Measurements from ENCODE around the gene XPO5.

DNA sequence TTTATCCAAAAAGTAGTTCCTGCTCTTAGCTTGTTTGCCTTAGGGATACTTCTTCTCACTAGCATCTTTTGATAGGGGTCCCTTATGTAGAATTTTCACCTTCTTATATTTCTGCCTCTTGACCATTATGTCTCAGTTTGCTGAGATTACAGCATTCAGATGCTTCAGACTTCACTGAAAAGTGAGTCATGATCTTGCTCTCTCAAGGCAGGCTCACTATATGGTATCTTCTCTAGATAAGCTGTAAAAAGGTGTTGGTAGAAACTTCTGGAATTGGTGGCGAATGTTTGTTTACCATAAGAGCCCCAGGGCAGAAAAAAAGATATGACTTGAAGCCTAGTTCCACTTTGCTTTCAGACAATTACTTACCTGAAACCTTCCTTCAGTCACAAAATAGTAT is 33.6 kb upstream of the XPO5 start:
- TF ChIP-seq, protein P1, sequence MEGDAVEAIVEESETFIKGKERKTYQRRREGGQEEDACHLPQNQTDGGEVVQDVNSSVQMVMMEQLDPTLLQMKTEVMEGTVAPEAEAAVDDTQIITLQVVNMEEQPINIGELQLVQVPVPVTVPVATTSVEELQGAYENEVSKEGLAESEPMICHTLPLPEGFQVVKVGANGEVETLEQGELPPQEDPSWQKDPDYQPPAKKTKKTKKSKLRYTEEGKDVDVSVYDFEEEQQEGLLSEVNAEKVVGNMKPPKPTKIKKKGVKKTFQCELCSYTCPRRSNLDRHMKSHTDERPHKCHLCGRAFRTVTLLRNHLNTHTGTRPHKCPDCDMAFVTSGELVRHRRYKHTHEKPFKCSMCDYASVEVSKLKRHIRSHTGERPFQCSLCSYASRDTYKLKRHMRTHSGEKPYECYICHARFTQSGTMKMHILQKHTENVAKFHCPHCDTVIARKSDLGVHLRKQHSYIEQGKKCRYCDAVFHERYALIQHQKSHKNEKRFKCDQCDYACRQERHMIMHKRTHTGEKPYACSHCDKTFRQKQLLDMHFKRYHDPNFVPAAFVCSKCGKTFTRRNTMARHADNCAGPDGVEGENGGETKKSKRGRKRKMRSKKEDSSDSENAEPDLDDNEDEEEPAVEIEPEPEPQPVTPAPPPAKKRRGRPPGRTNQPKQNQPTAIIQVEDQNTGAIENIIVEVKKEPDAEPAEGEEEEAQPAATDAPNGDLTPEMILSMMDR (IDR thresholded peaks at IDR 0.05), result no peak
- TF ChIP-seq, protein P2, sequence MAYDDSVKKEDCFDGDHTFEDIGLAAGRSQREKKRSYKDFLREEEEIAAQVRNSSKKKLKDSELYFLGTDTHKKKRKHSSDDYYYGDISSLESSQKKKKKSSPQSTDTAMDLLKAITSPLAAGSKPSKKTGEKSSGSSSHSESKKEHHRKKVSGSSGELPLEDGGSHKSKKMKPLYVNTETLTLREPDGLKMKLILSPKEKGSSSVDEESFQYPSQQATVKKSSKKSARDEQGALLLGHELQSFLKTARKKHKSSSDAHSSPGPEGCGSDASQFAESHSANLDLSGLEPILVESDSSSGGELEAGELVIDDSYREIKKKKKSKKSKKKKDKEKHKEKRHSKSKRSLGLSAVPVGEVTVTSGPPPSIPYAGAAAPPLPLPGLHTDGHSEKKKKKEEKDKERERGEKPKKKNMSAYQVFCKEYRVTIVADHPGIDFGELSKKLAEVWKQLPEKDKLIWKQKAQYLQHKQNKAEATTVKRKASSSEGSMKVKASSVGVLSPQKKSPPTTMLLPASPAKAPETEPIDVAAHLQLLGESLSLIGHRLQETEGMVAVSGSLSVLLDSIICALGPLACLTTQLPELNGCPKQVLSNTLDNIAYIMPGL (CRISPR knock-in tag; IDR thresholded peaks at IDR 0.05), result no peak
- TF ChIP-seq, protein P3, sequence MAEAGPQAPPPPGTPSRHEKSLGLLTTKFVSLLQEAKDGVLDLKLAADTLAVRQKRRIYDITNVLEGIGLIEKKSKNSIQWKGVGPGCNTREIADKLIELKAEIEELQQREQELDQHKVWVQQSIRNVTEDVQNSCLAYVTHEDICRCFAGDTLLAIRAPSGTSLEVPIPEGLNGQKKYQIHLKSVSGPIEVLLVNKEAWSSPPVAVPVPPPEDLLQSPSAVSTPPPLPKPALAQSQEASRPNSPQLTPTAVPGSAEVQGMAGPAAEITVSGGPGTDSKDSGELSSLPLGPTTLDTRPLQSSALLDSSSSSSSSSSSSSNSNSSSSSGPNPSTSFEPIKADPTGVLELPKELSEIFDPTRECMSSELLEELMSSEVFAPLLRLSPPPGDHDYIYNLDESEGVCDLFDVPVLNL (CRISPR knock-in tag; IDR thresholded peaks at IDR 0.05; ENCODE audit: borderline replicate concordance, low read depth), result no peak
- TF ChIP-seq ESRRA (CRISPR knock-in tag; IDR thresholded peaks at IDR 0.05; ENCODE audit: borderline replicate concordance), result no peak
- no peak for TF ChIP-seq ZNF232 (CRISPR knock-in tag; IDR thresholded peaks at IDR 0.05)
- TF ChIP-seq, protein P4, sequence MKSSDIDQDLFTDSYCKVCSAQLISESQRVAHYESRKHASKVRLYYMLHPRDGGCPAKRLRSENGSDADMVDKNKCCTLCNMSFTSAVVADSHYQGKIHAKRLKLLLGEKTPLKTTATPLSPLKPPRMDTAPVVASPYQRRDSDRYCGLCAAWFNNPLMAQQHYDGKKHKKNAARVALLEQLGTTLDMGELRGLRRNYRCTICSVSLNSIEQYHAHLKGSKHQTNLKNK (CRISPR knock-in tag; IDR thresholded peaks at IDR 0.05), result no peak
- no peak for TF ChIP-seq ZNF121 (CRISPR knock-in tag; IDR thresholded peaks at IDR 0.05)
- no peak for TF ChIP-seq NR2C2 (CRISPR knock-in tag; IDR thresholded peaks at IDR 0.05)
- TF ChIP-seq CBFB (CRISPR knock-in tag; IDR thresholded peaks at IDR 0.05; ENCODE audit: low read depth), result no peak
- TF ChIP-seq ZBTB21 (CRISPR knock-in tag; IDR thresholded peaks at IDR 0.05; ENCODE audit: borderline replicate concordance), result no peak
- TF ChIP-seq CREM (CRISPR knock-in tag; IDR thresholded peaks at IDR 0.05), result no peak
- TF ChIP-seq ZNF423 (CRISPR knock-in tag; IDR thresholded peaks at IDR 0.05), result no peak

Data from WTC11 (cell line).